ENCODE measurements around the gene PDE11A. TPM values are rescaled to one million over a fixed set of nuclear protein-coding genes. Genes with fewer than 3 reads are reported as not detected.

Gene PDE11A
- total RNA-seq, 3 donors from 2014 or later: 0.96 to 2.3 (median 2.2) TPM

GRCh38 chr2:177830881-177831386 is 241.6 kb downstream of the PDE11A start:
- intact Hi-C loops (cut with DNase I; ENCODE audit: low total_unique reads): loop anchor here (5.0 kb wide), 1 partner anchor 1111 kb away; no protein-coding TSS in a partner anchor
- H3K36me3 ChIP-seq: no peaks in the 10 kb centered on the region
- H3K4me1 ChIP-seq: no peaks in the 10 kb centered on the region
- TF ChIP-seq, protein P1, sequence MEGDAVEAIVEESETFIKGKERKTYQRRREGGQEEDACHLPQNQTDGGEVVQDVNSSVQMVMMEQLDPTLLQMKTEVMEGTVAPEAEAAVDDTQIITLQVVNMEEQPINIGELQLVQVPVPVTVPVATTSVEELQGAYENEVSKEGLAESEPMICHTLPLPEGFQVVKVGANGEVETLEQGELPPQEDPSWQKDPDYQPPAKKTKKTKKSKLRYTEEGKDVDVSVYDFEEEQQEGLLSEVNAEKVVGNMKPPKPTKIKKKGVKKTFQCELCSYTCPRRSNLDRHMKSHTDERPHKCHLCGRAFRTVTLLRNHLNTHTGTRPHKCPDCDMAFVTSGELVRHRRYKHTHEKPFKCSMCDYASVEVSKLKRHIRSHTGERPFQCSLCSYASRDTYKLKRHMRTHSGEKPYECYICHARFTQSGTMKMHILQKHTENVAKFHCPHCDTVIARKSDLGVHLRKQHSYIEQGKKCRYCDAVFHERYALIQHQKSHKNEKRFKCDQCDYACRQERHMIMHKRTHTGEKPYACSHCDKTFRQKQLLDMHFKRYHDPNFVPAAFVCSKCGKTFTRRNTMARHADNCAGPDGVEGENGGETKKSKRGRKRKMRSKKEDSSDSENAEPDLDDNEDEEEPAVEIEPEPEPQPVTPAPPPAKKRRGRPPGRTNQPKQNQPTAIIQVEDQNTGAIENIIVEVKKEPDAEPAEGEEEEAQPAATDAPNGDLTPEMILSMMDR (IDR thresholded peaks at IDR 0.05): no peak
- TF ChIP-seq POLR2AphosphoS5 (IDR thresholded peaks at IDR 0.05) (no peak), POLR2A (IDR thresholded peaks at IDR 0.05) (no peak)
- DNase-seq (ENCODE audit: low spot score in 2 of 2): no peak
- no peaks in the 10 kb centered on the region for H3K27me3 ChIP-seq
- H3K4me3 ChIP-seq: no peak overlapping the region
- no peak overlapping the region for H3K27ac ChIP-seq
- peaks cover 6 to 24% of the 10 kb centered on the region in 2 donors for H3K9me3 ChIP-seq

DNA sequence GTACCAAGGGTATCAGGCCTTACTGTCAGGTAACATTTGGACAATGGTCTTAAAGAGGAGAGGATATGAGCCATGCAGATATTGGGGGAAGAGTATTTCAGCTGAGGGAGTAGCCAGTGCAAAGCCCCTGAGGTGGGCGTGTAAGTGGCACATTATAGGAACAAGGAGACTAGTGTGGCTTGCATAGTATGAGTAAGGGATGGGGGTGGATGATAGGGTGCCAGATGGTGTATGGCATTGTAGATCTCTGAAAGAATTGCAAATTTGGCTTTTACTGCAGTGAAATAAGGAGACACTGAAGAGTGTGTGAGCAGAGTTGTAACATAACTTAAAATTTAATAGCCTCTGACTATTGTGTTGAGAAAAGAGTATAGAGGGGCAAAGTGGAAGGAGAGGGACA is 244.0 kb downstream of the PDE11A start:
- DNase-seq (ENCODE audit: low spot score in 2 of 2): no peak
- intact Hi-C loops (cut with DNase I; ENCODE audit: low total_unique reads): no loop called here
- TF ChIP-seq POLR2AphosphoS5 (IDR thresholded peaks at IDR 0.05) (no peak), POLR2A (IDR thresholded peaks at IDR 0.05) (no peak)
- TF ChIP-seq, protein P1 (IDR thresholded peaks at IDR 0.05): no peak
- peaks cover 0 to 2% of the 10 kb centered on the region in 2 donors for H3K9me3 ChIP-seq
- no peaks in the 10 kb centered on the region for H3K4me1 ChIP-seq
- no peaks in the 10 kb centered on the region for H3K27me3 ChIP-seq
- H3K4me3 ChIP-seq: no peak overlapping the region
- no peaks in the 10 kb centered on the region for H3K36me3 ChIP-seq
- no peak overlapping the region for H3K27ac ChIP-seq

DNA sequence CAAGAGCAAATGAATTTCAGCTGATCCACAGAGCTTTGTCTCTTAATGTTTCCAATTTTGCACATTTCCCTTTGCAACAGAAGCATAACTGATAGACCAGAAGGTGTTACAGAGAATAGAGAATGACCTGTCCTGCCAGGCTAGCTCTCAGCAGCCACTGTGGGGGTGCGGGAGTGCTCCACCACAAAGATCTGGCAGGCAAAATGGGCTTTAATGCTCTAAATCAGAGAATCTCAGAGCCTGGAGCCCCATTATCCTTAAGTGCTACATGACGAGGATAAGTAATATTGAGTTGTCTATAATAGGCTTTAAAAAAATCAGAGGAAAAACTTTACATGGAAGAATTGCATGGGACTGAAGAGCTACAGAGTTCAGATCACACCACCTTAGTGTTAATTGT is 245.7 kb downstream of the PDE11A start:
- Histone ChIP-seq H3K4me3 (no peak overlapping the region), H3K9me3 (no peaks in the 10 kb centered on the region), H3K27ac (no peak overlapping the region), H3K36me3 (no peaks in the 10 kb centered on the region), H3K4me1 (no peaks in the 10 kb centered on the region), H3K27me3 (no peaks in the 10 kb centered on the region)
- intact Hi-C loops (cut with DNase I; ENCODE audit: low total_unique reads): no loop called here
- TF ChIP-seq POLR2A (IDR thresholded peaks at IDR 0.05) (no peak), POLR2AphosphoS5 (IDR thresholded peaks at IDR 0.05) (no peak)
- TF ChIP-seq, protein P1 (IDR thresholded peaks at IDR 0.05): no peak
- DNase-seq (ENCODE audit: low spot score in 2 of 2): no peak

GRCh38 chr2:177822941-177823340 is 249.6 kb downstream of the PDE11A start:
- DNase-seq (ENCODE audit: low spot score in 2 of 2): no peak
- Histone ChIP-seq H3K27ac (no peak overlapping the region), H3K27me3 (no peaks in the 10 kb centered on the region), H3K4me1 (no peaks in the 10 kb centered on the region), H3K9me3 (no peaks in the 10 kb centered on the region), H3K36me3 (no peaks in the 10 kb centered on the region), H3K4me3 (no peak overlapping the region)
- TF ChIP-seq POLR2AphosphoS5 (IDR thresholded peaks at IDR 0.05) (no peak), POLR2A (IDR thresholded peaks at IDR 0.05) (no peak)
- TF ChIP-seq, protein P1 (IDR thresholded peaks at IDR 0.05): no peak
- intact Hi-C loops (cut with DNase I; ENCODE audit: low total_unique reads): no loop called here

DNA sequence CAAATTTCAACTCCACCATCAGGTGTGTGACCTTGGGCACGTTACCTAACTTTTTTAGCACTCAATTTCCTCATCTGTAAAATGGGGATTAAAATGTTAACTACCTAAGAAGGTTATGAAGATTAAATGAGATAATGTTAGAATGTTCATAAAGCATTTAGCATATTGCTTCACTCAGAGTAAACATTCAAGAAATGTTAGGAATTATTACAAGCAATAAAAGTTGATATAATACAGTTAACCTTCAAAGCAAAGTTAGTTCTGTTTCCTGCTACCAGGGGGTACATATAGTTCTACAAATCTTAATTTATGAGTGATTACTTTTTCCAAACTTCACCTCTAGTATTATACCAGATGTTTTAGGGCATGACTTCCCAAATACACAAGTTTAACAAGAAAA is 254.2 kb downstream of the PDE11A start:
- Histone ChIP-seq H3K36me3 (no peaks in the 10 kb centered on the region), H3K9me3 (no peaks in the 10 kb centered on the region), H3K4me1 (no peaks in the 10 kb centered on the region), H3K27ac (no peak overlapping the region), H3K4me3 (no peak overlapping the region), H3K27me3 (no peaks in the 10 kb centered on the region)
- DNase-seq (ENCODE audit: low spot score in 2 of 2): no peak
- TF ChIP-seq POLR2A (IDR thresholded peaks at IDR 0.05) (no peak), POLR2AphosphoS5 (IDR thresholded peaks at IDR 0.05) (no peak)
- TF ChIP-seq, protein P1 (IDR thresholded peaks at IDR 0.05): no peak
- intact Hi-C loops (cut with DNase I; ENCODE audit: low total_unique reads): no loop called here
